Esophagus (tissue), 2 donors: Measurements from ENCODE around the gene CDCA3. TPM values are rescaled to one million over a fixed set of nuclear protein-coding genes. Genes with fewer than 3 reads are reported as not detected.
"Not testable (repeated sequence)": the region's sequence is repeated elsewhere in the genome, so short reads cannot be mapped to it uniquely, and the experiment has no call there.

Source experiments
- H3K27ac ChIP-seq, 2 donors: one replicate each; pipeline ENCODE4 v1.5.1; 2013; ENCODE audit warnings: low read depth in 2 of 2, mild to moderate bottlenecking in 2 of 2, inconsistent platforms in 1 of 2, low read length in 1 of 2, moderate library complexity in 1 of 2
- H3K27me3 ChIP-seq, 2 donors: one replicate each; pipeline ENCODE4 v1.6.1; 2013; ENCODE audit warnings: low read length in 2 of 2, control low read depth in 1 of 2, mild to moderate bottlenecking in 1 of 2; ENCODE audit not compliant: insufficient read depth in 2 of 2, control insufficient read depth in 1 of 2
- H3K36me3 ChIP-seq, 2 donors: one replicate each; pipeline ENCODE4 v1.6.1; 2013; ENCODE audit warnings: low read length in 1 of 2; ENCODE audit not compliant: control insufficient read depth in 2 of 2, insufficient read depth in 2 of 2
- H3K4me1 ChIP-seq, 2 donors: one replicate each; pipeline ENCODE4 v1.6.1; 2013; ENCODE audit warnings: low read length in 1 of 2; ENCODE audit not compliant: control insufficient read depth in 2 of 2, insufficient read depth in 2 of 2
- H3K4me3 ChIP-seq, 2 donors: one replicate each; pipeline ENCODE4 v1.5.1; 2013; ENCODE audit warnings: low read length in 2 of 2, mild to moderate bottlenecking in 2 of 2, low read depth in 1 of 2, moderate library complexity in 1 of 2
- H3K9me3 ChIP-seq, 2 donors: one replicate each; pipeline ENCODE4 v1.6.1; 2013; ENCODE audit warnings: mild to moderate bottlenecking in 2 of 2, low read depth in 1 of 2, low read length in 1 of 2, moderate library complexity in 1 of 2; ENCODE audit not compliant: control insufficient read depth in 2 of 2, insufficient read depth in 1 of 2
- WGBS, 2 donors: extraction: QIAGEN DNeasy Blood & Tissue Kit; methylation state at CpG; one replicate each; pipeline ENCODE4 v1.1.7; 2013; 5-methylcytosine and 5-hydroxymethylcytosine counted together
- polyA plus RNA-seq, 2 donors: library from polyadenylated mRNA; stranded (reverse); fragments of 200-250 nt; gene quantifications; one replicate each; pipeline ENCODE4 v1.2.3, GENCODE V29; 2013
- donor health status: healthy with polysubstance abuse.
- donor health status: Bipolar disorder and iron deficiency.

Gene CDCA3
- polyA plus RNA-seq, 2 donors, result 14.6 to 19.3 TPM

GRCh38 chr12:6867413-6868210, 16.5 kb upstream of the CDCA3 start, which contains the start of gene TPI1:
Gene TPI1, plus strand, starts transcription at chr12:6867531. Its CDS starts 36 bp downstream, at chr12:6867567.
- Histone ChIP-seq H3K4me1 (peaks cover 3 to 29% of the 10 kb centered on the region in 2 donors), H3K27ac (peak within 1 kb of the TSS; percentile 93 to 95), H3K4me3 (peak within 1 kb of the TSS; percentile 84 to 96), H3K36me3 (peaks cover 8 to 42% of the 10 kb centered on the region in 2 donors), H3K9me3 (no peaks in the 10 kb centered on the region), H3K27me3 (no peaks in the 10 kb centered on the region)
- WGBS, 2 donors, result 0% methylated on average over 63 to 86 of the region's 86 CpGs

- no peaks in the 10 kb centered on the region for H3K27me3 ChIP-seq
- no peaks in the 10 kb centered on the region for H3K9me3 ChIP-seq
- peak overlapping the region; percentile 91 to 92 for H3K27ac ChIP-seq
- H3K36me3 ChIP-seq, result peaks cover 11 to 42% of the 10 kb centered on the region in 2 donors
- peaks cover 3 to 26% of the 10 kb centered on the region in 2 donors for H3K4me1 ChIP-seq
- H3K4me3 ChIP-seq, result peak overlapping the region; percentile 45 to 84
- WGBS, 2 donors, result 1 to 2% methylated on average over 33 of the region's 33 CpGs
These were observed 15.9 kb upstream of the CDCA3 start for GRCh38 chr12:6866920-6867412.

DNA sequence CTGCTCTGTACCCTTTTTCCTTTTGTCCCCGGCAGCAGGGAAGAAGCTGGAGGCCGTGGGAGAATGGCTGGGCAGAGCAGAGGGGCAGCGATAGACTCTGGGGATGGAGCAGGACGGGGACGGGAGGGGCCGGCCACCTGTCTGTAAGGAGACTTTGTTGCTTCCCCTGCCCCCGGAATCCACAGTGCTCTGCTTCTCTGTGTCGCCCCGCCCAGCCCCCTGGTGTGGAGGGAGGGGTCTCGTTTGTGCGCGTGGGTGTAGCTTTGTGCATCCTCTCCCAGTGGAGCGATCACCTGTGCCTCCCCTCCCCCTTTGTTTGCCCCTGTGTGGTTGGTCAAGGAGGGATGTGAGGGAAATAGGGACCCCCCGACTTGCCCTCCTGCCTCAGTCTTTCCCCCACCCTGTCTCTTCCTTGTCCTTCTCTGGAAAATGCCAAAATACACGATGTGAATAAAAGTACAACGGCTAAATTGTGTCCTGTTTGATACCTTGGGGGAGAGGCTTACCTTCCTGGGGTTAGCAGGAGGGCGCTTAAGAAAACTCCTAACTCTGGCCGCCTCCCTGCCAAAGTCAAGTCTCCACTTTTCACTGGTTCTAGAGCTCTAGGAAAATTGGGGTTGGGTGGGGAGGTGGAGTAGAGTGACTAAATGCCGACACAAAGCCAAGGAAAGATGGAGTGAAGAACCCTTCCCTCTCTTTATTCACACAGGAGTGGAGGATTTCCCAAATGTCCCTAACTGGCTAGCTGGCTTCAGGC, 15.3 kb upstream of the CDCA3 start:
- Histone ChIP-seq H3K27me3 (no peaks in the 10 kb centered on the region), H3K27ac (peak overlapping the region; percentile 91 to 92), H3K36me3 (peaks cover 16 to 43% of the 10 kb centered on the region in 2 donors), H3K9me3 (no peaks in the 10 kb centered on the region), H3K4me1 (peaks cover 3 to 22% of the 10 kb centered on the region in 2 donors), H3K4me3 (peak overlapping the region in 1 of 2 donors; percentile 45)
- WGBS, 2 donors, result 70% methylated on average over 17 to 19 of the region's 19 CpGs

- not testable (repeated sequence) for H3K27me3 ChIP-seq, H3K9me3 ChIP-seq, H3K27ac ChIP-seq, H3K4me3 ChIP-seq
- Histone ChIP-seq H3K4me1 (peaks cover 0 to 17% of the 10 kb centered on the region in 2 donors), H3K36me3 (peaks cover 22 to 43% of the 10 kb centered on the region in 2 donors)
- WGBS, 2 donors, result 92 to 94% methylated on average over 5 of the region's 5 CpGs
These were observed 14.2 kb upstream of the CDCA3 start for GRCh38 chr12:6865307-6865706.

- H3K4me3 ChIP-seq, result no peak overlapping the region
- no peaks in the 10 kb centered on the region for H3K9me3 ChIP-seq
- 96 to 97% methylated on average over 16 of the region's 16 CpGs for WGBS, 2 donors
- H3K4me1 ChIP-seq, result peaks cover 0 to 8% of the 10 kb centered on the region in 2 donors
- peaks cover 20 to 43% of the 10 kb centered on the region in 2 donors for H3K36me3 ChIP-seq
- H3K27ac ChIP-seq, result no peak overlapping the region
- H3K27me3 ChIP-seq, result no peaks in the 10 kb centered on the region
These were observed 12.7 kb upstream of the CDCA3 start for GRCh38 chr12:6863586-6864321.

- H3K27me3 ChIP-seq, result no peaks in the 10 kb centered on the region
- peaks cover 0 to 4% of the 10 kb centered on the region in 2 donors for H3K4me1 ChIP-seq
- WGBS, 2 donors, result 90 to 93% methylated on average over 11 of the region's 11 CpGs
- H3K36me3 ChIP-seq, result peaks cover 23 to 49% of the 10 kb centered on the region in 2 donors
- H3K9me3 ChIP-seq, result no peaks in the 10 kb centered on the region
- no peak overlapping the region for H3K27ac ChIP-seq
- no peak overlapping the region for H3K4me3 ChIP-seq
These were observed 11.9 kb upstream of the CDCA3 start for GRCh38 chr12:6863033-6863432.

DNA sequence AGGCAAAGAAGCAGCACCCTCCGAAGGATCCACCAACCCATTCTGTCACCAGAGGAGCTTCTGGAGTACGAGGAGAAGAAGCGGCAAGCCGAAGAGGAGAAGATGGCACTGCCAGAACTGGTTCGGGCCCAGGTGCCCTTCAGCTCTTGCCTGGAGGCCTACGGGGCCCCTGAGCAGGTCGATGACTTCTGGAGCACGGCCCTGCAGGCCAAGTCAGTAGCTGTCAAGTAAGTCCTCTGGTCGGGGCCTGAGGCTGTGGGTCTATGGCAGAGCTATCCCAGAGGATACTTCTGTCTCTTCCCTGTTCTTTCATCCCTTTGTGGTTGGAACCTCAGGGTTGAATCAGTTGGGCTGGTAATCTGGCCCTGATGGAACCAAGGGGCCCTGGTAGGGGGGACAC, 10.3 kb upstream of the CDCA3 start:
- no peaks in the 10 kb centered on the region for H3K9me3 ChIP-seq
- H3K36me3 ChIP-seq, result peaks cover 26 to 59% of the 10 kb centered on the region in 2 donors
- H3K27me3 ChIP-seq, result no peaks in the 10 kb centered on the region
- WGBS, 2 donors, result 91 to 96% methylated on average over 9 of the region's 9 CpGs
- H3K27ac ChIP-seq, result no peak overlapping the region
- H3K4me1 ChIP-seq, result no peaks in the 10 kb centered on the region
- no peak overlapping the region for H3K4me3 ChIP-seq

- peaks cover 26 to 61% of the 10 kb centered on the region in 2 donors for H3K36me3 ChIP-seq
- H3K4me3 ChIP-seq, result no peak overlapping the region
- H3K27me3 ChIP-seq, result no peaks in the 10 kb centered on the region
- no peaks in the 10 kb centered on the region for H3K4me1 ChIP-seq
- WGBS, 2 donors, result 95 to 96% methylated on average over 7 of the region's 7 CpGs
- H3K9me3 ChIP-seq, result no peaks in the 10 kb centered on the region
- no peak overlapping the region for H3K27ac ChIP-seq
These were observed 9.9 kb upstream of the CDCA3 start for GRCh38 chr12:6860942-6861341.

DNA sequence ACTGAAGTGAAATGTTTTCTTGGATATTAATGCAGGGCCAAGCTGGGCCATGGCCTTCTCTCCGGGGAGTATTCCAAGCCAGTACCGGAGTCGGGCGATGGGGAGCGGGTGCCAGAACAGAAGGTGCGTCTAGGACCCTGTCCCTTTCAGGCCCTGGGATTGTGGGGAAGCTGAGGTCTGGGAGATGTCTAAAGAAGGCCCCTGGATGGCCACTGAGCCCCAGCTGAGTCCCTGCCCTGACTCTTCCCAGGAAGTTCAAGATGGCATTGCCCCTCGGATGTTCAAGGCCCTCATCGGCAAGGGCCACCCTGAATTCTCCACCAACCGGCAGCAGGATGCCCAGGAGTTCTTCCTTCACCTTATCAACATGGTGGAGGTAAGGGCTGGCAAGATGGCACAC, 9.0 kb upstream of the CDCA3 start:
- Histone ChIP-seq H3K27ac (no peak overlapping the region), H3K9me3 (no peaks in the 10 kb centered on the region), H3K4me1 (no peaks in the 10 kb centered on the region), H3K4me3 (no peak overlapping the region), H3K27me3 (no peaks in the 10 kb centered on the region), H3K36me3 (peaks cover 26 to 60% of the 10 kb centered on the region in 2 donors)
- 95 to 98% methylated on average over 9 of the region's 9 CpGs for WGBS, 2 donors
